ENCODE results near the gene CTTNBP2.

The CTTNBP2 gene

GRCh38 chr7:117873310-117874190 lies at the start of gene CTTNBP2:
TSS of gene CTTNBP2 (minus strand) at chr7:117873441. CDS start at chr7:117873415, 26 bp downstream.
- TF ChIP-seq, protein P1, sequence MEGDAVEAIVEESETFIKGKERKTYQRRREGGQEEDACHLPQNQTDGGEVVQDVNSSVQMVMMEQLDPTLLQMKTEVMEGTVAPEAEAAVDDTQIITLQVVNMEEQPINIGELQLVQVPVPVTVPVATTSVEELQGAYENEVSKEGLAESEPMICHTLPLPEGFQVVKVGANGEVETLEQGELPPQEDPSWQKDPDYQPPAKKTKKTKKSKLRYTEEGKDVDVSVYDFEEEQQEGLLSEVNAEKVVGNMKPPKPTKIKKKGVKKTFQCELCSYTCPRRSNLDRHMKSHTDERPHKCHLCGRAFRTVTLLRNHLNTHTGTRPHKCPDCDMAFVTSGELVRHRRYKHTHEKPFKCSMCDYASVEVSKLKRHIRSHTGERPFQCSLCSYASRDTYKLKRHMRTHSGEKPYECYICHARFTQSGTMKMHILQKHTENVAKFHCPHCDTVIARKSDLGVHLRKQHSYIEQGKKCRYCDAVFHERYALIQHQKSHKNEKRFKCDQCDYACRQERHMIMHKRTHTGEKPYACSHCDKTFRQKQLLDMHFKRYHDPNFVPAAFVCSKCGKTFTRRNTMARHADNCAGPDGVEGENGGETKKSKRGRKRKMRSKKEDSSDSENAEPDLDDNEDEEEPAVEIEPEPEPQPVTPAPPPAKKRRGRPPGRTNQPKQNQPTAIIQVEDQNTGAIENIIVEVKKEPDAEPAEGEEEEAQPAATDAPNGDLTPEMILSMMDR (conservative IDR thresholded peaks at IDR 0.05): 0 out of 2 replicates have a peak, but pooled peaks have one; percentile 8
- H3K27ac ChIP-seq: peak within 1 kb of the TSS; percentile 47; the same call in 1 of the 2 replicates

GRCh38 chr7:117916309-117916708 lies 43.1 kb upstream of the CTTNBP2 start:
- TF ChIP-seq, protein P1 (conservative IDR thresholded peaks at IDR 0.05): no peak
- no peak overlapping the region for H3K27ac ChIP-seq

- TF ChIP-seq, protein P1 (conservative IDR thresholded peaks at IDR 0.05): no peak
- H3K27ac ChIP-seq: no peak overlapping the region
Observed at GRCh38 chr7:117912421-117912820, 39.2 kb upstream of the CTTNBP2 start.

- TF ChIP-seq, protein P1 (conservative IDR thresholded peaks at IDR 0.05): no peak
- H3K27ac ChIP-seq: no peak overlapping the region
Observed at GRCh38 chr7:117908031-117908795, 35.0 kb upstream of the CTTNBP2 start.

GRCh38 chr7:117907049-117907640 lies 33.9 kb upstream of the CTTNBP2 start:
- no peak overlapping the region for H3K27ac ChIP-seq

DNA sequence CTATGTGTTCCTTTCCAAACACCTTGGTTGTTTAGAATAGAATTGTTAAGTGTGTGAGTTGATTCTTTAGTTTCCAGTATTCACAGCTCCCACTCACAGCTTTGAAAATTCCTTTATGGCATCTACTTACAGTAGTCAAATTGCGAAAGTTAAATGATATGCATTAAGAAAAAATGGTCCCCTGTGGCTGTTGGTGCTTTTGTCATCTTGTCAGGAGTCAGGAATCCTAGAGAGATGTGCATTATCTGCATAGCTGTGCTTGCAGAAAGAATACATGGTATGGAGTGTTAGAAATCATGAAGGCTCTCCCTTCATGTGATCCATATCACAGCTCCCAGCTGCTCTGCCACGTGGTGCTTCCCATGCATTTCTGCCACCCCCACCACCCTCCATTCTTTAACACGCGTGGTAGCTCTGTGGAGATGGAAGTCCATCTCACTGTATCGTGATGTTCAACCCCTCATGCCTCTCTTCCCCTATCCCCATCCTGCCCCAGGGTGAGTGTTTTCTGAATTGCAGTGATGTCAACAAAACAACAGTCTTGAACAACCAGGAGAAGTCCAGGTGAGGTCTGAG lies 29.2 kb upstream of the CTTNBP2 start:
- TF ChIP-seq, protein P1 (conservative IDR thresholded peaks at IDR 0.05): no peak
- no peak overlapping the region for H3K27ac ChIP-seq

More at GRCh38 chr7:117907049-117907640, 33.9 kb upstream of the CTTNBP2 start:
- TF ChIP-seq, protein P1 (conservative IDR thresholded peaks at IDR 0.05): no peak
